GM19397 (cell line): Measurements from ENCODE around the gene SLC29A1.
"Not testable (repeated sequence)": the region's sequence is repeated elsewhere in the genome, so short reads cannot be mapped to it uniquely, and the experiment has no call there.

Source experiments
- ATAC-seq: cut with Tn5 transposase; IDR thresholded peaks from one replicate; pipeline ENCODE4 v1.9.1; 2021; ENCODE audit warnings: mild to moderate bottlenecking, moderate library complexity; ENCODE audit not compliant: unreplicated experiment

Gene SLC29A1

DNA sequence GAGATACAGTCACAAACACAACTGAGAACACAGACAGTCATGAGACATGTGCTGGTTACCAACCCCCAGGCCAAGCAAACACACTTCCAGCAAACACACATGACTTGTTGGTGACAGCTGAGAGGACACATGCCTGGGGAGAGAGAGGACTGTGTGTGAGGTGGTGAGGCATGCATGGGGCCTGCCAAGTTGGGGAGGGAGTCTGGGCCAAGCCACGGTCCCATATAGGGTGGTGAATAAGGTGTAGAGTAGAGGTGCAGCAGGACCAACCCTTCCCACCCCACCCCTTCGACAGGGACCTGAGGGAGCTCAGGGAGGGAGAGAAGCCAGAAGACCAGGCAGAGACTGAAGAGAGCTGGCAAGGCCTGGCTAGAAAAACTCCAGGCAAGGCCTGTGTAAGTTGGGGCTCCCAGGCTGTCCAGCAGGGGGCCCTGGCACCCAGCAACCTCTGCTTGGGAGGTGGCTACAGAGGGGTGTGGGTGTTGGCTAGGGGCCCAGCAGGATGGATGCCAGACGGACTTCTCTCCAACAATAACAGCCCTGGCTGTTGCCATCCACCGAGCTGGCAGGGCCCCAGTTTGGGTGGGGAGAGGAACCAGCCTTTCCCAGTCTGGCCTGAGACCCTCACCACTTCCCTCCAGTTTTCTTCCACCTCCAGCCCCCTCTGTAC, 2.0 kb upstream of the SLC29A1 start:
- peak; percentile 29 for ATAC-seq

DNA sequence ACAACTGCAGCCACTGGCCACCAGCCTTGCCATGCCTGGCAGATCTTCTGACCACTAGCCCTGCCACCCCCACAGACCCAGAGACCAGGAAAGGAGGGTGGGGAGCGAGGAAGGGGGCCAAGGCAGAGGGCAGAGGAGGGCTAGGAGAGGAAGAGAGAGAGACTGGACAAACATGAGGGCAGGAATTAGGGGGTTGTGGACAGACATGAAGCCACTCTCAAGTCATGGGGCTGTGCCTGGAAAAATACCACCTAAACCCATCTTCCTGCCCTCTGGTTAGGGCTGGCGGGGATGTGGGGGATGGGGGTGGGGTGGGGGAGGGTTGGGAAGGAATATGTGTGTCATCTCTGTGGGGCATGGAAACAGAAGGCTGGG, 1.4 kb upstream of the SLC29A1 start:
- no peak for ATAC-seq

DNA sequence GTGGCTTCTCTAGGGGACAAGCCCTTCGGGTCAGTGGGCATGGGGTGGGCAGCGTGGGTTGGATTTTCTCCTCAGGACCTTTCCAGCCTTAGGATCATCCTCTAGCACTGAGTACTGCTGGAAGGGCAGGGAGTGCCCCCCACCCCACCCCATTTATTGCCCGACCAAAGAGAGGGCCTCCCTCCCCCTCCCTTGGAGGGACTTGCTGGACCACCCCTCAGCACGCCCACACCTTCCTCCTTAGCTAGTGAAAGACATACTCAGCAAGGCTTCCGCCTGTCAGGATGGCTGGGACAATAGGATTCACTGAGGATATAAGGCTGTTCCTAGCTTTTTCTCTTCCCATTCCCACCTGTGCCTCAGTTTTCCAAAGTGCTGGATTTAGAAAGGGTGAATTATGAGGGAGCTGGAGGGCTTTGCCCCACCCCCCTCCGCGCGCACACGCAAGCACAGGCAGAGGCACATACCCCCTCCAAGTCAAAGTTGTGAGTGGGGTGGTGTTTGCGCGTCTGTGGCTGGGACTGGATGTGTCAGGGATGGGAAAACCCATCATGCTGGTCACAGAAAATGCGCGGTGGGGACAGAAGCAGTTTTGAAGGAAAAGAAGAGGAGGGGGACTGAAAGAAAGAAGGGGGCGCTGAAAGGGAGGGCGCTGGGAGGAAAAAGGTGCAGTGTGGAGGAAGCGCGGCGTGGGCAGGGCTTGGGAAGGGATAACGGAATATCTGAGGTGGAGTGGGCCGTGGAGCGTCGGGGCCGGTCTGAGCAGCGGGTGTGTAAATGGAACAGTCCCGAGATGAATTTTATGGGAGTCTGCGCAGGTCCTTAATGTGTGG, 693 bp upstream of the SLC29A1 start:
- ATAC-seq: no peak

DNA sequence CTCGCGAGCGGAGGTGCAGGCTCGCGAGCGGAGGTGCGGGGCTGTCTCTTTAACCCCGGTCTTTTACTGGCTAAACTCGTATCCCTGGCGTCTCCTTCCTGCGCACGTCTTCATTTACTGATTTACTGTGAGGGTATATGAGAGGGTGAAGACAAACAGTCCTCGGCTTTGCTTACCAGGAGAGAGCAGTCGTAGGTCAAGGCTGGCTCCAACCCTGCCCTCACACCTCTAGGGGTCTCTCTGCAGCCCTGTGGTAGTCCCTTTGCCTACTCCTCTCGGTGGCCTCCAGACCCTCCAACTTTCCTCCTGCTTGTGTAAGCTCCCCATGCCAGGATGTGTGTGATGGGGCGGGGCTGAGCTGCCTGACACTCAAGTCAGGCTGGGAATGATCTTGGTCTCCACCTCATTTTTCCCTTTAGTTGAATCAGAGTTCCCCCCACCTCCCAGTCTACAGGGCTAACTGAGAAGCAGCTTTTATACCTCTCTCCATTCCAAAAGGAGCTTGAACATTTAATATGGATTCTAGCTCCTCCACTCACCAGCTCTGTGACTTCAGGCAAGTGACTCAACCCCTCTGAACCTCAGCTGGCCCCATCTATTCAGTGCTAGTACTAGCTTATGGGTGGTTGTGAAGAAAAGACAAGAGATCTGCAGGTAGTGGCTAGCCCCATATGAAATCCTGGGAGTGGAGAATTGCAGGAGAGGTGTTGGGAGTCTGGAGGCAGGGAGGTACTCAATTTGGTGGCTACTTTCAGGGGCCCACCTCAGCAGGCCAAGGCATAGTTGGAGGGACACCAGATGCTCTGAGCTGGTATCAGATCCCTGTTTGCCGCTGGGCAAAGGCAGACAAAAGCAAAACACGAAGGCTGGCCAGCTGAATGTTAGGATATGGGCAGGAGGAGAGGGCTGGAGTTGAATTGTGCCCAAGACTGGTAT, 902 bp downstream of the SLC29A1 start:
- no peak for ATAC-seq

DNA sequence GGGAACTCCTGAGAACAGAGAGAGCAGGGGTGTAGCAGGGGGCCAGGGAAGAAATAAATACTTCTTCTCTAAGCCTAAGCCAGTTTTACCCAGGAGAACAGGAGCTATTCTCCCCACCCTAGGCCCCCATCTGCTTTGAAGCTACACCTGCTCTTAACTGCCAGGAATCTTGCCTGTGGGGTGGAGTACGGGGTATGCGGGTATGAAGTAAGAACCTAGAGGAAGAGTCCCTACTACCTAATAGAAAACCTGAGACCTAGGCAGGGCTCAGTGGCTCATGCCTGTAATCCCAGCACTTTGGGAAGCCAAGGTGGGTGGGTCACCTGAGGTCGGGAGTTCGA, 1.5 kb downstream of the SLC29A1 start:
- no peak for ATAC-seq

DNA sequence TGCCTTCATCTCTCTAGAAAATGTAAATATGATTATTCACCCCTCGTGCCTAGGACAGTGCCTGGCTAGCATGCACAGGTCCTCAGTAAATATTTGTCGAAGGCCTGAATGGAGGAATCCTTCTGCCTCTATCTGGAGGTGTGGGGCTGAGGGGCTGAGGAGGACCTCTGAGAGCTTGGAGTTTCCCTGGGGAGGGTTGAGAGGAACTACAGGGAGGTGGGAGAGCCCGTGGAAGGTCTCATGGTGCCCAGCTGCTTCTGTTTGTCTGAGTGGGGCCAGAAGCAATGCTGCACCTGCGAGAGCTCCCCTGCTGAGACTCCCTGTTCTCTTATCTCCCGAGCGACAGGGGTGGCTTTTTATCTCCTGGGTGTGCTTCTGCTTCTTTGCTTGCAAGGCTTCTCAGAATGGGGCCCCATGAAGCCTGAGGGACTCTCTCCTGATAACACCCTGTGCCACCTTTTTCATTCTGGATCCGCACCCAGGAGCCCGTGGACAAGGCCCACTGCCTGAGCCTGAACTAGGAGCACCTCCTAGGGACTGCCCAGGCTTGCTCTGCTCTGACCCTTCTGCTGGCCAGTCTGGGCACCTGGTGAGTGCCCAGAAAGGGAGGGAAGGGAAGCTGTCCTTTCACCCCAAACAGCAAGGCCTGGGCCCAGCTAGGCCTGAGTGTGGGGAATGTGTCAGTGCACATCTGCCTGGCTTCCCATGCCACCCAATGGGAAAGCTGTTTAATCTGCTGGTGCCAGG, 2.4 kb downstream of the SLC29A1 start:
- ATAC-seq: no peak

DNA sequence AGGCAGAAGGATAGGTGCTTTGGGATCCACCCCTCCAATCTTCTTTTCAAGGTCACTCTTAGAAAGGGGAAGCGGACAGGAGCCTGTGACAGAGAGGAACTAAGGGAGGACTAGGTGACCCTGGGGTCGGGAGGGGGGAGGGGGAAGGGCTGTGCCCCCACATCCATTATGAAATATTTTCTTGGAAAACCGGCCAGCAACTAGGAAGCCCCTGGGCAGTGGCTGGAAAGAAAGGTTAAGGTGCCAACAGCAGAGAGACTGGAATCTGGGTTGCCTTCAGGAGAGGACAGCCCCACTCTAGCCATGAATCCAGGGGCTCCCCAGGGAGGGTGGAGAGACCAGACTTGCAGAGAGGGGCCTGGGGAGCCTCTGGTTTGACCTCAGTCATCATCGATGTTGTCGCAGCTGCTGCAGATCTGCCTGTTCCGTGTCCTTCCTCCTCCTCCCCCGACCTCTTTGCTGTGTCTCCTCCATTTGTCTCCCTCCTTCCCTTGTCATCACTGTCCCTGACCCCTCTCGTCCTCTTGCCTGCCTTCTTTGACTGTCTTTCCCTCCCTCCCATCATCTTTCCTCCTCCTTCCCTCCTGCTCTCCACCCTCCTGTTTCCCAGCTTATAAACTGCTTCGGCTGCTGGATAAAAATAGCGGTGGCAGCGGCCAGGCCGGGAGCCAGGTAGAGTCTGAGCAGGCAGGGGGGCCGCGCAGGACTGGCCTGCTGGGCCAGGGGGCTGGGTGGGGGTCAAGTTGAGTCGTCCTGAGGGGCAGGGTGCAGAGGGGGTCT, 3.2 kb downstream of the SLC29A1 start:
- no peak for ATAC-seq

DNA sequence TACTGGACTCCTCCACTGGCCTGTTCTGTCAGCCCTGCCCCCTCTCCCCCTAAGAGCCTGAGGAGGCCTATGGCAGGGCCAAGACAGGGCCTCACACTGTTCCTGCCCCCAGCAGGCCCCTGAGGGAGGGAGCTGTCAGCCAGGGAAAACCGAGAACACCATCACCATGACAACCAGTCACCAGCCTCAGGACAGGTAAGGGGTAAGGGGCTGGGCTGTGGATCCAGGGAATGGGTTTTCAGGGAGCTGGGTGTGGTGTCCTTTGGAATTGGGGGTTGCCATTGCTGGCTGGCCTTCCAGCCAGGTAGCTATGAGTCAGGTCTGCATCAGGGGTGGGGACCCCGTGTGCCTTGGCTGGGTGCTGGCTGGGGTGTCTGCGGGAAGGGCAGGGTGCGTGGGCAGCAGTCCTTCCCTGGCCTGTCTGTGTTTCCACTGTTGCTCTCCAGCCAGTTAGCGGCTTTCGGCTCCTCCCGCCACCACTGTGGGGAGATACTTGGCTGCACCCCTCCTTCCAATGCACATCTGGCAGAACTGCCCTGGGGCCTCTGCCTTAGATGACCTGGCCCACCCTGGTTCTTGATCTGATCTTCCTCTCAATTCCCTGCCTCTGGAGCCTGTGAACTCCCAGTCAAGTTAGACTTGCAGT, 3.9 kb downstream of the SLC29A1 start:
- ATAC-seq: no peak

DNA sequence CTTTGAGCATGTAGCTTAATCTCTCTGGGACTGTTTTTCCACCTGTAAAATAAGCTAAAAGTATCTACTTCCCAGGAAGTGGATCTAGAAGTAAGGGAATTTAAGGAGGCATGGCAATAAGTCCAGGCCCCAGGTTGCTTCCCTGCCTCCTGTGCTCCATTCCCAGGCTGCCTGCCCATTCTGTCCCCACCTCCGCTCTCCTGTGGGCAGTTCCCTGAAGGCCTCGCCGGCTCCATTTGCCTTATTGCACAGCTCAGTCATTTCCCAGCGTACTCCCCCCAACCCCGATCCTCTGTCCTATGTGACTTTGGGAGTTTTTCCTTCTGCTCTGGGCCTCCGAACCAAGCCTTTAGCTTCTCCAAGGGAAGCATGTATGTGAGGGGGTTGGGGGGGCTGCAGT, 4.6 kb downstream of the SLC29A1 start:
- no peak for ATAC-seq

DNA sequence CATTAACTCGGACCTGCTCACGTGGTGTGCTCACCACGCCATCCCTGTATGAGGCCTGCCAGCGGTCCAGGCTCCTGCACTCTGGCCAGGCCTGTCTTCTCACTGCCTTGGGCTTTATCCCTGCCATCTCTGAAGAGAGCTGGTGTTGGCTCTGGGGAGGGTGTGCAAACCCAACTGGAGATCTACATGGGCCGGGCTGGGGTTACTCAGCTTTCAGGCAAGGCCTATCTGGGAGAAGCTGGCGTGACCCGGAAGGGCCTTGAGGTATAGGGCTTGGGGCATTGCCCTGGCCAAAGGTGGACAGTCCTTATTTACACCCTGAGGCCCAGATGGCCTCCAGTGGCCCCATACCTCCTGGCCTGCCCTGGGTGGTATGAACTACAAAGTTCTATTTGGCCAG, 5.0 kb downstream of the SLC29A1 start:
- no peak for ATAC-seq

DNA sequence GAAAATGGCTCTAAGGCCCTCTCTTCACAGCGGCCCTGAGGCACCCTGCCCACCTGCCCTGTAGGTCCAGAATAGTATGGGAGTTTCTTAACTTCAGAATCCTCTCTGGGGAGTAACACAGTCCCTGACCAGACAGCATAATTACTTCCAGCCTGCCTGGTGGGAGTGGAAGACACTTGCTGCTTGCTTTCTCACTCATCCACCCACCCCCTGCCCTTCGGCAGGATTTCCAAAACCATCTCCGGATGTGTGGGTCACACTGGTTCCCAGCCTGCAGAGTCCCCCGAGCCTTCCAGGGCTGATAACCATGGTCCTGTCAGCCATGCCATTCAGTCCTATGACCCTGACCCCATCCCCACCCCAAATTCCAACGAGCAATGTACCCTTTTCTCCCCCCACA, 5.4 kb downstream of the SLC29A1 start:
- no peak for ATAC-seq

DNA sequence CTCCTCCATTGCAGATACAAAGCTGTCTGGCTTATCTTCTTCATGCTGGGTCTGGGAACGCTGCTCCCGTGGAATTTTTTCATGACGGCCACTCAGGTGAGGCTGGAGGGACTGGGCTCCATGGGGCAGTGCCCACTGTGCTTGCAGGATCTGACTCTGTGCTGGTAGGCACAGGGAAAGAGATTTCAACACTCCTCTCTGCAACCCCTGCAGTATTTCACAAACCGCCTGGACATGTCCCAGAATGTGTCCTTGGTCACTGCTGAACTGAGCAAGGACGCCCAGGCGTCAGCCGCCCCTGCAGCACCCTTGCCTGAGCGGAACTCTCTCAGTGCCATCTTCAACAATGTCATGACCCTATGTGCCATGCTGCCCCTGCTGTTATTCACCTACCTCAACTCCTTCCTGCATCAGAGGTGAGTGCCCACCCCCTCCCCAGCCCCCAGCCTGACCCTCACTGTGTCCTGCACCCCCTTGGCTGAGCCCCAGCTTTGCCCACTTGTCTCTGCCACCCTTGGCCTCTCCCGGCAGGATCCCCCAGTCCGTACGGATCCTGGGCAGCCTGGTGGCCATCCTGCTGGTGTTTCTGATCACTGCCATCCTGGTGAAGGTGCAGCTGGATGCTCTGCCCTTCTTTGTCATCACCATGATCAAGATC, 6.1 kb downstream of the SLC29A1 start:
- ATAC-seq: no peak

DNA sequence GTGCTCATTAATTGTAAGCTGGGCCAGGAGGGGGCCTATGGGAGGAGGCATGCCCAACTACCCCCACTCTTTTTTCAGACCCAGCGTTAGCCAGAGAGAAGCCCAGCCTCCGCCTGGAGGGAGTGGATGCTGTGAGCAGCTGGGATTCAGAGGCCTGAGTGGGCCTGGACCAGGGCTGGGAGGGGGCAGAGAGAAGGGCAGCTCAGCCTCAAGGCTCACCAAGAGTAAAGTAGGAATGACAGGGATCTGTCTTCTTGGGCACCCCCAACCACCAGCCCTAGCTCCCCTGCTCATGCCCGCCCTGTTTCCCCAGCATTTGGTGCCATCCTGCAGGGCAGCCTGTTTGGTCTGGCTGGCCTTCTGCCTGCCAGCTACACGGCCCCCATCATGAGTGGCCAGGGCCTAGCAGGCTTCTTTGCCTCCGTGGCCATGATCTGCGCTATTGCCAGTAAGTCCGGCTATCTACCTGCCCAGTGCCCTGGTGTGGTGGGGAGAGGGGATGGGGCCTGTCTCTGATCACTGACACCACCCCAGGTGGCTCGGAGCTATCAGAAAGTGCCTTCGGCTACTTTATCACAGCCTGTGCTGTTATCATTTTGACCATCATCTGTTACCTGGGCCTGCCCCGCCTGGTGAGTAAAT, 6.8 kb downstream of the SLC29A1 start:
- ATAC-seq: no peak

DNA sequence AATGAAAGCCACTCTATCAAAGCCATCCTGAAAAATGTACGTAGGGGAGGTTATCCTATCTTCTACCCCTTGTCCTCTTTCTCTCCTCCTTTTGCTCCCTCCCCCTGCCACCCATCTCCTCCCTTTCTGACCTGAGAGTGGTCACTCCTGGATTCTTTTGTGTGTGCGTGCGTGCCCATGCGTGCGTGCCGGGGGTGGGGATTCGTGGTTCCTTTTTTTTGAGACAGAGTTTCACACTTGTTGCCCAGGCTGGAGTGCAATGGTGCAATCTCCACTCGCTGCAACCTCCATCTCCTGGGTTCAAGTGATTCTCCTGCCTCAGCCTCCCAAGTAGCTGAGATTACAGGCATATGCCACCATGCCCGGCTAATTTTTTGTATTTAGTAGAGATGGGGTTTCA, 8.0 kb downstream of the SLC29A1 start:
- ATAC-seq: not testable (repeated sequence)

DNA sequence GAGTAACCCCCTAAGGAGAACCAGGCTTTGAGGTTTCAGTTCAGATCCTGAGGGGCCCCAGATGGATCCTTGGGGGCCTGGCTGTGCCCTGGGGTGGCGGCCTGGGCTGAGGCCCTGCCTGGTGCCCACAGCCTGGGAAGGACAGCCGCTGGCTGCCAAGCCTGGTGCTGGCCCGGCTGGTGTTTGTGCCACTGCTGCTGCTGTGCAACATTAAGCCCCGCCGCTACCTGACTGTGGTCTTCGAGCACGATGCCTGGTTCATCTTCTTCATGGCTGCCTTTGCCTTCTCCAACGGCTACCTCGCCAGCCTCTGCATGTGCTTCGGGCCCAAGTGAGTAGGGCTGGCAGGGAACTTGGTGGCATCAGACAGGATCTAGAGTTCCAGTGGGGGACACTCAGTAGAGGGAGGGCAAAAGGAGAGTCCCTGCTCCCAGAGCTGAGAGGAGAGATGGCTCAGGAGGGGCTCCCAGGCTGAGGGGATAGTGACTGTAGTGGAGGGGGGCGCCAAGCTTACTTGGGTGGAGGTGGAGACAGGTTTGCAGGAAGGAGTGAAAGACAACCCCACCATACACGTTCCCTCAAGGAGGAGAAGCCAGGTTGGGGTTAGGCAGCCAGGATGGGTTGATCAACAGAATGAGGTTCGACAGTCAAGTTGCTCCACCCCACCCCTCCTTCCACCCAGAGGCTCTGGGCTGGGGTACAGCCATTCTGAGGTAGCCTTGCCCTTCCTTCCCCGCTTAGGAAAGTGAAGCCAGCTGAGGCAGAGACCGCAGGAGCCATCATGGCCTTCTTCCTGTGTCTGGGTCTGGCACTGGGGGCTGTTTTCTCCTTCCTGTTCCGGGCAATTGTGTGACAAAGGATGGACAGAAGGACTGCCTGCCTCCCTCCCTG, 9.5 kb downstream of the SLC29A1 start:
- no peak for ATAC-seq

DNA sequence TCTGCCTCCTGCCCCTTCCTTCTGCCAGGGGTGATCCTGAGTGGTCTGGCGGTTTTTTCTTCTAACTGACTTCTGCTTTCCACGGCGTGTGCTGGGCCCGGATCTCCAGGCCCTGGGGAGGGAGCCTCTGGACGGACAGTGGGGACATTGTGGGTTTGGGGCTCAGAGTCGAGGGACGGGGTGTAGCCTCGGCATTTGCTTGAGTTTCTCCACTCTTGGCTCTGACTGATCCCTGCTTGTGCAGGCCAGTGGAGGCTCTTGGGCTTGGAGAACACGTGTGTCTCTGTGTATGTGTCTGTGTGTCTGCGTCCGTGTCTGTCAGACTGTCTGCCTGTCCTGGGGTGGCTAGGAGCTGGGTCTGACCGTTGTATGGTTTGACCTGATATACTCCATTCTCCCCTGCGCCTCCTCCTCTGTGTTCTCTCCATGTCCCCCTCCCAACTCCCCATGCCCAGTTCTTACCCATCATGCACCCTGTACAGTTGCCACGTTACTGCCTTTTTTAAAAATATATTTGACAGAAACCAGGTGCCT, 10.2 kb downstream of the SLC29A1 start:
- no peak for ATAC-seq
